GM19099 (cell line): ENCODE results near the gene SYNE2.

Experiments used
- POLR2A ChIP-seq: IDR thresholded peaks from 3 replicates; pipeline ENCODE4 v1.6.1; 2011; ENCODE audit warnings: low read depth; ENCODE audit not compliant: insufficient read length; ENCODE audit errors: extremely low read depth

Gene SYNE2

DNA sequence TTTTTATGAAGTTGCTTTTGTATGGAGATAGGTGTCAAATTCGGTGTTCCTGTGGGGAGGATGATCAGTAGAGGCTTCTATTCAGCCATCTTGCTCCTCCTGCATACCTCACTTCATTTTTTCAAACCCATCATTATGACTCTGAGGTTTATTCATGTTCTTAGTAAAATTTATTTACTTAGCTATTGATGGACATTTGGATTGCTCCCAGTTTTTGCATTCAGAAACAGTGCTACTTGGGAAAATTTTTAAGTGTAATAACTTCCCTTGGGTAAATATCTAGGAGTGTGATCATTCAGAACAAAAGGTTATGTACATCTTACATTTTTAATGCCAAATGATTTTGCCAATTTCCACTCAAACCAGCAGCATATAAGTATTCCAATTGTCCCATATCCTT lies 208.3 kb downstream of the SYNE2 start:
- no peak for TF ChIP-seq POLR2A

GRCh38 chr14:64061706-64062105 lies 208.9 kb downstream of the SYNE2 start:
- TF ChIP-seq POLR2A: no peak

- no peak for TF ChIP-seq POLR2A
These were observed 209.7 kb downstream of the SYNE2 start for GRCh38 chr14:64062381-64063115.

GRCh38 chr14:64064447-64064846 lies 211.6 kb downstream of the SYNE2 start:
- TF ChIP-seq POLR2A: no peak

GRCh38 chr14:64069634-64070359 lies 217.0 kb downstream of the SYNE2 start:
- TF ChIP-seq POLR2A: no peak

GRCh38 chr14:64074961-64075612 lies 222.3 kb downstream of the SYNE2 start:
- TF ChIP-seq POLR2A: no peak

GRCh38 chr14:64075613-64076005 lies 222.8 kb downstream of the SYNE2 start:
- no peak for TF ChIP-seq POLR2A

DNA sequence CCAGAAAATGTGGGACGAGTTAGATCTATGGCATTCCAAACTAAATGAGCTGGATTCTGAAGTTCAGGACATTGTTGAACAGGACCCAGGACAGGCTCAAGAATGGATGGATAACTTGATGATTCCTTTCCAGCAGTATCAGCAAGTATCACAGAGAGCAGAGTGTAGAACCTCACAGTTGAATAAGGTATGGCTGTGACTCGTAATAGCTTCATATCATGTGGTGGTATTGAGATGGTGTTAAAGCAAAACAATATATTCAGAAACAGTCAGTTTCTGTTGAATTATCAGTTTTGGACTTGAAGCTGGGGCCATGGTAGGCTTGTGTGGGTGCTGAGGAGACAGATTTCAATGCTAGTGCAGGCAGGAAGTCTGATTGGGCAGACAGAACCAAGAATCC lies 227.6 kb downstream of the SYNE2 start:
- TF ChIP-seq POLR2A: no peak

DNA sequence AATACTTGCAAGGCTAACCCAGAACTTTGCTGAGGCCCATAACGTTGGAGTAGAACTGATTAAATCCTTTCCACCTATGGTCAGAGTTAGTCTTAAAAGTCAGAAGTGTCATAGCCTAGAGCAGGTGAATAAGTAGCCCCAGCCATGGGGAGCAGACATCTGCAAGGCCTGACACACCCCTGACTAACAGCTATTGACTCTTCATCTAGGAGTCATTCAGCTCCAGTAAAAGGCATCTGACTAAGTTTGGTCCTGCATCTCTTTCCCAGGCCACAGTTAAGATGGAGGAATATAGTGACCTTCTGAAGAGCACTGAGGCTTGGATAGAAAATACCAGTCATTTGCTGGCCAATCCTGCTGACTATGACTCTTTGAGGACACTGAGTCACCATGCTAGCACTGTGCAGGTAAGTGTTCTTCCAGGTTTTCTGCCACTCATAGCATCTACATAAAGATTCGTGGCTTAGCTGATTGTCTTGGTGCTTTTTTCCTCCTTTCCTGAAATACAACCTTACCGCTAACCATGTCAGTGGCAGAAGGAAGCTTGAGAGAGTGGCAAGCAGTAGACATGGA lies 228.5 kb downstream of the SYNE2 start:
- no peak for TF ChIP-seq POLR2A

- TF ChIP-seq POLR2A: no peak
These were observed 230.0 kb downstream of the SYNE2 start for GRCh38 chr14:64082837-64083236.

DNA sequence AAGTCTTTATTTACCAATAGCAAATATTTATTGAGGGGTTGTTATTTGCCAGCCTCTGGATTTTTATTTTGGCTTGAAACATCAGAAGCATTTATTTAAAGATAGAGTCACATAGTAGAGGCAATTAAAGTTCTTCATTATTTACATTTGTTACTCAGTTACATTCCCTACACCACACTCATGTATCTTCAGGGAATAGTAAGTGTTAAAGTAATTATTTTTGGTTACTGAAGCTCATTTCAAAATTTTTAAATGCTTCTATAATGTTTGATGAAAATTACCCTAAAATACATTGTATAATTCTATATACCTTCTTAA lies 235.8 kb downstream of the SYNE2 start:
- TF ChIP-seq POLR2A: no peak

DNA sequence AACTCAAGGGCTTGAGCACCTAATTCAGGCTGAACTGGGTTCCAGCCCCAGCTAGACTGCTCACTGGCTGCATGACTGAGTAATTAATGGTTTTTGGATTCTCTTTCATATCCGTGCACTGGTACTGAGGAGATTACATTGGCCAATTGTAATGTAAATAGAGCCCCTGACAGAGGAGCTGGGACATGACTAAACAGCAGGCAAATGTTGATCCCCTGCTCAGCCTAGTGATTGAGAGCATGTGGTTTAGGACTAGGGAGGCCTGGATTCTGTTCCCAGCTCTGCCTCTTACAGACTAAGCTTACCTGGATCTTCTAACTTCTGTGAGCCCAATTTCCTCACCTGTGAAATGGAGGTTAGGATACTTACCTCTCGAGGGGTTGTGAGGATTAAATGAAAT lies 237.1 kb downstream of the SYNE2 start:
- no peak for TF ChIP-seq POLR2A

DNA sequence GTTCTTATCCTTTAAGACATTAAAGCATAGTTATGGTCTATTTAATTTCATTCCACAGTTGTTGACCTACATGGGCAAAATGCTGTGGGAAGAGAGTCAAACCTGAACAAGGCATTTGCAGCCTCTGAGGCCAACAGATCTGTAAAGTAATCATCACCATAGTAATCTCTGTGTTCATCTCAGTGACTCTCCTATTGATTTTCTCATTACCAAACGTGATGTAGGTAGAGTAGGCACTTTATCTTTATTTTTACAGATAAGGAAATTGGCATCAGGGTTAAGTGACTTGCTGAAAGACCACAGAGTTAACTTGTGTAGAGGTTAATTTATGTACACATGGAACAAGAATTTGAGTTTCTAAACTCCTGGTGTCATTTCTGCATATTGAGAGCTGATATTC lies 238.4 kb downstream of the SYNE2 start:
- TF ChIP-seq POLR2A: no peak

- TF ChIP-seq POLR2A: no peak
These were observed 239.5 kb downstream of the SYNE2 start for GRCh38 chr14:64092338-64092737.

DNA sequence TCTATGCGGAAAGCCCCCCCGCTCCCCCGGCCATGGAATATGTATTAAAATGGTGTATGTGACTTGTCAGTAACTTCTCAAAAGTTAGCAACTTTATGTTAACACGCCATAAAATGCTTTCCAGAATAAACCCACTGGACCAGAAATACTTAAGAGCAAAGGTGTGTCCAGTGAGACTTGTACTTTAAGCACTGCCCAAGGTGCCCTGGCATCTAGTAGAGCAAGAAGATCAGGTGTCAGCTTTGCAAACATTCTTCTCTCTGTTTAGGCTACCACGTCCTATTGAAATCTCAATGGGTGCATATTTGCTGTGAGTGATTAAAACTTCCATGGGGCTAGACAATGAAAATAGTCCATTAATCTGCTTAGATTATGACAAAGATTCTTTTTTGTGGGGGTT lies 240.1 kb downstream of the SYNE2 start:
- TF ChIP-seq POLR2A: no peak

DNA sequence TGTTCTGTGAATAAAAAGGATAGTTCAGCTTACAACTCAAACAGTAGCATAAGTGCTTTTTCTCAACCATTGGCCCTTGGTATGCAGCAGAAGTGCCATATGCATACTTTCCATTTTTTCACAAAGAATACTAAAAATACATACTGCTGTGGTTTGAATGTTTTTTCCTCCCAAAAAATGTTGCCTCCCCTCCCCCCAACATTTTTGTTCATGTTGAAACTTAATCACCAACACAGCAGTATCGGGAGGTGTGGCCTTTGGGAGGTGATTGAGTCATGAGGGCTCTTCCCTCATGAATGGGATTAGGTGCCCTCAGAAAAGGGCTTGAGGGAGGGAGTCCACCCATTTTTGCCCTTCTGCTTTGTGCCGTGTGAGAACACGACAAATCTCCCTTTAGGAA lies 242.8 kb downstream of the SYNE2 start:
- no peak for TF ChIP-seq POLR2A
